GM18870 (cell line): ENCODE data around the gene TMPRSS9.
"Not testable (repeated sequence)": the region's sequence is repeated elsewhere in the genome, so short reads cannot be mapped to it uniquely, and the experiment has no call there.

Source experiments
- ATAC-seq: cut with Tn5 transposase; IDR thresholded peaks from one replicate; pipeline ENCODE4 v1.9.1; 2021; ENCODE audit warnings: moderate library complexity; ENCODE audit not compliant: unreplicated experiment

The TMPRSS9 gene

DNA sequence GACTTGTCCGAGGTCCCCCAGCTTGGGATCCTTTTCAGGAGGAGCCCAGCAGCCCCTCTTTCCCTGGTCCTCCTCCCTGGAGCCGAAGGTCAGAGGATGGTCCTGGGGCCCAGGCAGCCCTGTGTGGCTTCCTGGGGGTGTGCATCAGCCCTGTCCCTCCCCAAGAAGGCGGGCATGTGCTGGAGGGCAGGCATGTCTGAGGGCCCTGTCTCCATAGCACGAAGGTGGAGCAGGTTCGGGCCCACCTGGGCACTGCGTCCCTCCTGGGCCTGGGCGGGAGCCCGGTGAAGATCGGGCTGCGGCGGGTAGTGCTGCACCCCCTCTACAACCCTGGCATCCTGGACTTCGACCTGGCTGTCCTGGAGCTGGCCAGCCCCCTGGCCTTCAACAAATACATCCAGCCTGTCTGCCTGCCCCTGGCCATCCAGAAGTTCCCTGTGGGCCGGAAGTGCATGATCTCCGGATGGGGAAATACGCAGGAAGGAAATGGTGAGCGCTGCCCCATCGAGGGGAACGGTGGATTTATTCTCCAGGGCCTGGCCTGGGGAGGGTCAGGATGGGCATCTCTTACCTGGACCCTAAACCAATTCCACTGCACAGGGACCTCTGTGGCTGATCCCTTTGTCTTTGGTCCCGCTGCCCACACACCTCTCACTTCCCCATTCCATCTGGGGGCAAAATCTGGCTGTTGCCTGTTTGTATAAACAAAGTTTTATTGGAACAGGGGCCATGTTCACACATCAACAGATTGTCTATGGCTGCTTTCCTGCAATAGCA lies 56.4 kb downstream of the TMPRSS9 start:
- no peak for ATAC-seq

DNA sequence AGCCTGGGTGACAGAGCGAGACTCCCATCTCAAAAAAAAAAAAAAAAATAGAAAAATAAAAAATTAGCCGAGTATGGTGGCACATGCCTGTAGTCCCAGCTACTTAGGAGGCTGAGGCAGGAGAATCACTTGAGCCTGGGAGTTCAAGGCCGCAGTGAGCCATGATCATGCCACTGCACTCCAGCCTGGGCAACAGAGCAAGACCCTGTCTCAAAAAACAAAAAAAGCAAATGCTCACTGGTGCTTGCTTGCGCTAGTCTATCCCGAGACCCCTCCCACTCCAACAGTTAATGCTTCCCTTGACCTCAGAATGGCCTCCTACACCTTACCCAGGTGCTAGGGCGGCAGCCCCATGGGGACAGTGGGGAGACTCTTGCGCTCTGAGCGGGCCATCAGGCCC lies 57.4 kb downstream of the TMPRSS9 start:
- ATAC-seq: not testable (repeated sequence)

DNA sequence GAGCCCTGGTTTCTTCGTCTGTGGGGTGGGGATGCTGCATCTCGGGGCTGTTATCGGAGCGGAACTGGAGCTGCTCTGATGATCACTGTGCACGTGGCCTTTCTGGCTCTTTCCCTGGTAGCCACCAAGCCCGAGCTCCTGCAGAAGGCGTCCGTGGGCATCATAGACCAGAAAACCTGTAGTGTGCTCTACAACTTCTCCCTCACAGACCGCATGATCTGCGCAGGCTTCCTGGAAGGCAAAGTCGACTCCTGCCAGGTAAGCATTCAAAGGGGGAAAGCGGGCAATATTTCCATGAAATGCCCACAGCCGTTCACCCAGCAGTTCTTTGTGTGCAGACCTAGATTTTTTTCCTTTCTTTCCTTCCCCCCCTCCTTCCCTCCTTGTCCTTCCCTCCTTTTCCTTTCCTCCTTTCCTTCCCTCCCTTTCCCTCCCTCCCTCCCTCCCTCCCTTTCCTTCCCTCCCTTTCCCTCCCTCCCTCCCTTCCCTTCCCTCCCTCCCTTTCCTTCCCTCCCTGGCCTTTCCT lies 57.9 kb downstream of the TMPRSS9 start:
- ATAC-seq: no peak

DNA sequence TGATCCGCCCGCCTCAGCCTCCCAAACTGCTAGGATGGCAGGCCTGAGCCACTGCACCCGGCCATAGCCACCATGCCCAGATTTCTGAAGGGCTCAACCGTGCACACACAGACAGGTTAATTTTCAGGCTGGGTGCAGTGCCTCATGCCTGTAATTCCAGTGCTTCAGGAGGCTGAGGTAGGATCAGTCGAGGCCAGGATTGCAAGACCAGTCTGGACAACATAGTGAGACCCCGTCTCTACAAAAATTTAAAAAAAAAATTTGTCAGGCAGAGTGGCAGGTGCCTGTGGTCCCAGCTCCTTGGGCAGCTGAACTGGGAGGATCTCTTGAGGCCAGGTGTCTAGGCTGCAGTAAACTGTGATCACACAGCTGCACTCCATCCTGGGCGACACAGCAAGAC lies 59.7 kb downstream of the TMPRSS9 start:
- ATAC-seq: no peak

DNA sequence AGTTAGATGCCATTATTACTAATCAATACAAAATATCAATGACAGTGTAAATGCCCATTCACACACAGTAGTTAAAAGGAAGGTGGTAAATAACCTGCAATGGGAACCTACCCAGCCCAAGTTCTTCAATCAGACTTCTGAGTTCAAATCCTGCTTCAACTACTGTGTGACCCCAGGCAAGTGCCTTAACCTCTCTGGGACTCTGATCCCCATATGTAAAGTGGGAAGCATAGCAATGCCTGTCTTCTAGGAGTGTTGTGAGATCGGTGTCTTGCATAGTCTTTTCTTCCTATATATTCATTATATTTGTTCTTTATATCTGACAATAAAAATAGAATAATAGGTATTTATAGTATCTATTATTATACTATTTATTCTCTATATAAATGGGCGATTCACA lies 60.4 kb downstream of the TMPRSS9 start:
- ATAC-seq: no peak

DNA sequence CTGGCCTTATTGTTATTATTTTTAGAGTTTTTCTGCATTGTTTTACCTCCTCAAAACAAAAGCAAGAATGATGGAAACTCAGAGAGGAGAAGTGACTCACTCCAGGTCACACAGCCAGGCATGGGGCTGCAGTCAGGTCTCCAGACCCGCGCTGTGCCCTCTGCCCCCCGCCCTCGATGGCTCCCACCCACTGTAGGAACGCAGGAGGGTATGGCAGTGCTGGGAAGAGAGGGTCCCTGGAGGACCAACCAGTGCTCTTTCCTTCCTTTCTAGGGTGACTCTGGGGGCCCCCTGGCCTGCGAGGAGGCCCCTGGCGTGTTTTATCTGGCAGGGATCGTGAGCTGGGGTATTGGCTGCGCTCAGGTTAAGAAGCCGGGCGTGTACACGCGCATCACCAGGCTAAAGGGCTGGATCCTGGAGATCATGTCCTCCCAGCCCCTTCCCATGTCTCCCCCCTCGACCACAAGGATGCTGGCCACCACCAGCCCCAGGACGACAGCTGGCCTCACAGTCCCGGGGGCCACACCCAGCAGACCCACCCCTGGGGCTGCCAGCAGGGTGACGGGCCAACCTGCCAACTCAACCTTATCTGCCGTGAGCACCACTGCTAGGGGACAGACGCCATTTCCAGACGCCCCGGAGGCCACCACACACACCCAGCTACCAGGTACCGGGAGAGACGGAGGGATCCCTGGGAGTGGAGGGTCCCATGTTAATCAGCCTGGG lies 61.7 kb downstream of the TMPRSS9 start:
- ATAC-seq: no peak

DNA sequence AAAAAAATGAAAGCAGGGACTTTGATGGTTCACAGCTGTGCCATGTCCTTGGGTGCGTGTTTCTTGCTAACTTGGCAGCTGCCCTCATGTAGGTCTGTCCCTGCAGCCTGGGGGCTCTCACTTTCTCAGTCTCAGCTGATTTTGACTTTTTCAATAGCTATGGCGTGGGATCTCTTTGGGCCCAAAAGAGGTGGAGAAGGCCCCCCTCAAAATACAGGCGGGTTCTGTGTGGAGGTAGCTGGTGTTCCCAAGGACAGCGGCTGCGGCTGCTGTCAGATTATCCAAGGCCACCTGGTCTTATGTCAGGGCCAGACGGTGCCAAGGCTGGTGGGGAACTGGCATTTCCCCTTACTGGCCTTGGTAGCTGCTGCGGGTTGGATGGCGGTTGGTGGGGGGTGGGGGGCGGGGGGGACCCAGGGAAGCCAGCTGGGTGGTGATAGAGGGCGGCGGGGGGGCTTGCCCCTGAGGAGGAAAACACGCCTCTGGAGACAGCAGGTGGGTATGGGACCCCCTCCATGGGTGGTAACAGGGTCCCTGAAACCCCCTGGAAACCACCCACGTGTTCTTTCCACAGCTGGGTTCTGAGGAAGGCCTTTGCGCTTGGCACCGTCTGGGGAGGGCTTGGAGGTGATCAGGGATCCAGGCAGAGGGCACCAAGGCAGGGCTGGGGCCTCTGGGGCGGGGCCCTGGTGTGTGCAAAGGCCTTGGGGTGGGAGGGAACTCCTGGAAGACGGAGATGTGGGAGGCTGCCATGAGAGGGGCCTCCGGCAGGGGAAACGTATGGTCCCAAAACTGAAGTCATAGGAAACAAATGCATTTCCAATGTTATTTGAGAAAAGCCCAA lies 63.2 kb downstream of the TMPRSS9 start:
- no peak for ATAC-seq

DNA sequence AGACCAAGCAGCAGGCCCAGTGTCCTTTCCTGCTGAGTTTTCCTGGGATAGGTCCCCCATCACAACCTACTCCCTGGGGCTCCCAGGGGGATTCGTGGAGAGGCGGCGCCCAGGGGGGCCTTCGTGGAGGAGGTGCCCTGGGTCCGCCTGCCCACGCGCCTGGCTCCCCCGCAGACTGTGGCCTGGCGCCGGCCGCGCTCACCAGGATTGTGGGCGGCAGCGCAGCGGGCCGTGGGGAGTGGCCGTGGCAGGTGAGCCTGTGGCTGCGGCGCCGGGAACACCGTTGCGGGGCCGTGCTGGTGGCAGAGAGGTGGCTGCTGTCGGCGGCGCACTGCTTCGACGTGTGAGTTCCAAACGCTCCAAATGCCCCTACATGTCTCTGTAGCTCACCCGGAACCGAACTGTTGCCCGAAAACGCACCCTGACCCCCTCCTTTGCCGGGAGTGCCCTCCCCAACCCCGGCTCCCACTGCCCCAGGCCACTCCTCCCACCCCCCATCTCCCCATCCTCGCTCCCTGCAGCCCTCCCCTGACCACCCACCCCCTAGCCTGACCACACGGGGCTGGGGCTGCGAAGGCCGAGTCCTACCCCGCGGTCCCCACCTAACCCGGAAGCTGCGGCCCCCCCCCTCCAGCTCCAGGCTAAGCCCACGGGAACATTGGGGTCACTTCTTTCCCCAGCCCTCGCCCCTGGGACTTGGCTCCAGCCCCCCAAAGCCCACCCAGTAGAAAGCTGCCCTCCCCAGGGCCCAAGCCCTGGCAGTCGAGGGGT lies 64.0 kb downstream of the TMPRSS9 start:
- no peak for ATAC-seq

DNA sequence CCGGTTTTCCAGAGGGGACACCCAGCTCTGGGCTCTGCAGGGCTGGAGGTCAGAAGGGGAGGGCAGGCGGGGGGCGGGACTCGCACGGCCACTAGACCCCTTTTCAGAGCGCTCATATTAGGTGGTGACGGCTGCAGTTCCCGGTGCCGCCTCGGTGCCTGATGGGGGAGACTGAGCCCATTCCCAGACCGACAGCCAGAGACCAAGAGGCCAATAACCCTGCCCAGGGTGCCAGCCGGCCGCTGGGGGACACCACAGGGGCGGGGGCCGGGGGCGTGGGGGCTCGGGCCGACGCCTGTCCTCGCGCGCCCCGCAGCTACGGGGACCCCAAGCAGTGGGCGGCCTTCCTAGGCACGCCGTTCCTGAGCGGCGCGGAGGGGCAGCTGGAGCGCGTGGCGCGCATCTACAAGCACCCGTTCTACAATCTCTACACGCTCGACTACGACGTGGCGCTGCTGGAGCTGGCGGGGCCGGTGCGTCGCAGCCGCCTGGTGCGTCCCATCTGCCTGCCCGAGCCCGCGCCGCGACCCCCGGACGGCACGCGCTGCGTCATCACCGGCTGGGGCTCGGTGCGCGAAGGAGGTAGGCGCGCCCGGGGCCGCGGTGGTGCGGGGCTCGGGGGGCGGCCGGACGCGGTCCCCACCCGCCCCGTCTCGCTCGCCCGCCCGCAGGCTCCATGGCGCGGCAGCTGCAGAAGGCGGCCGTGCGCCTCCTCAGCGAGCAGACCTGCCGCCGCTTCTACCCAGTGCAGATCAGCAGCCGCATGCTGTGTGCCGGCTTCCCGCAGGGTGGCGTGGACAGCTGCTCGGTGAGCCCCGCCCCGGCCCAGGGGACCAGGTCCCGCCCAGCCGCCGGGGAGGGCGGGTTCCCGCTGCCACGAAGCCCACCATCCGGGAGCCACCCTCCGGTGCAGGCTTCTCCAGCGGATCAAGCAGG lies 64.9 kb downstream of the TMPRSS9 start:
- ATAC-seq: no peak

DNA sequence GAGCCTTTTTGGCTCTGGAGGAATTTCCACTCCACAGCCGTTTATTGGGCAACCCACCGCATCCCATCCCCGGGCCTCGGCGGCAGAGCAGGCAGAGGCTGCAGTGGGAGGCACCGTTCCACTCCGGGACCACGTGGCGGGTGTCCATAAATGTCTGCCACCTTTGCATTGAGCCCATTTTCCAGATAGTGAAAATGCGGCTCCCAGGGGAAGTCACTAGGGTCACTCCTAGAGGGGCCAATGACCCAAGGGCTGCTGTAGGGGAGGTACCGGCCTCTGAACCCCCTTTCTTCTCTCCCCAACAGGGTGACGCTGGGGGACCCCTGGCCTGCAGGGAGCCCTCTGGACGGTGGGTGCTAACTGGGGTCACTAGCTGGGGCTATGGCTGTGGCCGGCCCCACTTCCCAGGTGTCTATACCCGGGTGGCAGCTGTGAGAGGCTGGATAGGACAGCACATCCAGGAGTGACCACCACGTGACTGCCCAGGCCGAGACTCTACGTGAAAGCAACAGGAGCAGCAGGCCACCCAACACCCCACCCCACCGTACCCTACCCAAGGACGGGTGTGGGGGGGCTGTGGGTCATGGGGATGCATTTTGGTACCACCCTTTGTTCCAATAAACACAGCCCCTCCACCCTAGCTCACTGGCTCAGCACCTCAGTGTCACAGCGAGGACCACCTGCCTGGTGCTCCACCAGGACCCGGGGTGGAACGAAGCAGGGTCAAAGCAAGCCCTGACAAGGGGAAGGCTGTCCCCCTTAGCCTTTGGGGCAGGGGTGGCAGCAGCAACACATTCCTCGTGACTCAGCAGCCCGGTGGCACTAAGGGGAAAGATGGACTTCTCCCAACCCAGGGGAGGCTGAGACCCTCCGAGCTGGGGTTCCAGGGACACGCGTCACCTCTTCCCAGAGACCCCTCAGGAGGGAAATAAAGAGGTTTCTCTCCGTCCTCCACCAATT lies 65.8 kb downstream of the TMPRSS9 start:
- ATAC-seq: no peak

DNA sequence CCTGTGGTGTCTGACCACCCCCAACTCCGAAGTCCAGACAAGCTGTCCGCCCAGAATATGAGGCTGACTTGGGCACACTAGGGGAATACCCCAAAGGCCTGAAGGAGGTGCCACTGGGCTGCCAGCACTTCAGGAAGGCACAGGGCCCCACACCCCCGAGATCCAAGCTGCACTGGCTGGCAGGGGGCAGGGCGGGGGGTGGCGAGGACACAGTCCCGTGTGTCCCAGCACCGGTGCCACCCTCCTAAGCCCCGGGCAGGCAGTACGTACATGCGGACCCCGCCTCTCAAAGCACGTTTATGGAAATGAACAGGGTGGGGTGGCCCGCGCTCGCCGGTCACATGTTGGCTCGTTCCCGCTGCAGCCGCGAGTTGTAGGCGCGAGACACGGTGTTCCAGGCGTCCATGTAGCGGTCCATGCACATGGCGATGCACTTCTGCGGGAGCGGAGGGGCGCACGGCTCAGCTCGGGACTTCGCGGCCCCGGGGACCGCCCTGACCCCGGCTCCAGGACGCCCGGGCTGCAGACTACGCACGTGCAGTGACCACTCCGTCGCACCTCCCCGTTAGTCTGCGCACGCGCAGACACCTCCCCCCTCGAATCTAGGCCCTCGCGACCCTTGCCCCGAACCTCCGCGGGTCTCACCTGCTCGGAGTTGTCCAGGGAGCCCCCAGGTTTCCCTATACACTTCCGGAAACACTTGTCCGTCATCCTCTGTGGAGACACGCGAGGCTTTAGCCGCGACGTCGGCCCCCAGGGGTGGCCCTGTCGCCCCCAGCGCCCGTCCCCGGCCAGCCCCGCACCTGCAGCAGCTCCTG lies 66.8 kb downstream of the TMPRSS9 start:
- peak; percentile 6 for ATAC-seq

DNA sequence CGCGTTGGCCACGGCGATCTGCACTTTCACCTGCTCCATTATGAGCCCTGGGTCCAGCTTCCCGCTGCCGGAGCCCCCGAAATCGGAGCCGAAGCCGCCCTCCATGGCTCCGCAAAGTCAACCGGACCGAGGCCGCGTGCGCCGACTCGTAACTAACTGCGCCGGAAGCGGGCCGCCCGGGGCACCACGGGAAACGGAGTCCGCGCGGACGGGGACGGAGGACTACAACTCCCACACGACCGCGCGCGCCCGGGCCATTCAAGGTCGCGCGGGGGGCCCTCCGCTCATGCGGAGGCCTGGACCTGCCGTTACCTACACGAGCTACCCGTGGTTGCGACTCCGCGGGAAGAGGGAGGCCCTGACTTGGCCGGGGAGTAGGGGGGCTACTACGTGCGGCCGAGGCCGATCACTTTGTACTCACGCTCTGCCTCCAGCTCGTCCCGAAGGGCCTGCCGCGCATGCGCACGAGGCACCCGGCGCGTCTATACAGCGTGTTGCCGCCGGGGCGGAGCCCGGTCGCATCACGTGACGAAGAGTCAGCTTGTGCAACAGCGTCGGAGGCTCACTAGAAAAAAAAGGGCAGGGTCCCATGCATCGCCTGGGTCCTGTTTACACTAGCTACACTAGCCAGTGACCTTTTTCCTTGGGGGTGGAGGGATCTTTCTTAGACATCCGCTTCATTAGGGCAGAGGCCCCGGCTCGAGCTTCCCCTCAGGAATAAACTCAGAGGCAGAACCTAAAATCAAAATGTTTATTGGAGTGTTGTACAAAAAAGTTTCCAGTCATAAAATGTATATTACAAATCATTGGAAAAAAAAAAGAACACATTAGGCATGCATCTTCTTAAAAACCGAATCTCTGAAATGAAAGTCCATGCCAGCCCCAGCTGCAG lies 67.6 kb downstream of the TMPRSS9 start, which contains the start of gene TIMM13:
Gene TIMM13, minus strand, starts transcription at position 158 of the 892 bp plus-strand sequence. Its CDS starts 53 bp downstream, at position 105.
- peak; percentile 59 for ATAC-seq

DNA sequence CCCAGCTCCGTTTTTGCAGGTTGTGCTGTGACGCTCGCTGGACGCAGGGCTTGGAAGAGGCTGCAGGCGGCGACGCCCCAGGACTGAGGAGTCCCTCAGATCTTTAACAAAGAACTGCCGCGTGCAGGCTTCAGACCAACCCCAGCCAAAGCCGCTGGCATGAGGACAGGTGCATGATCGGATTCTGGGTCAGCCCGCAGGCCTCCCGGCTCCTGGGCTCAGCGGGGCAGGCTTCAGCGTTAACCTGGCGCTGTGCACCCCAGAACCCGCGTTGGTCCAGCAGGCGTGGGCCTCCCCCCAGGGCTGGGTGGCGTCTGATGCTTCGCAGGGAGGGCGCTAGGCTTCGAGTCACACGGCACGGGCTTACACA lies 68.2 kb downstream of the TMPRSS9 start:
- ATAC-seq: no peak

DNA sequence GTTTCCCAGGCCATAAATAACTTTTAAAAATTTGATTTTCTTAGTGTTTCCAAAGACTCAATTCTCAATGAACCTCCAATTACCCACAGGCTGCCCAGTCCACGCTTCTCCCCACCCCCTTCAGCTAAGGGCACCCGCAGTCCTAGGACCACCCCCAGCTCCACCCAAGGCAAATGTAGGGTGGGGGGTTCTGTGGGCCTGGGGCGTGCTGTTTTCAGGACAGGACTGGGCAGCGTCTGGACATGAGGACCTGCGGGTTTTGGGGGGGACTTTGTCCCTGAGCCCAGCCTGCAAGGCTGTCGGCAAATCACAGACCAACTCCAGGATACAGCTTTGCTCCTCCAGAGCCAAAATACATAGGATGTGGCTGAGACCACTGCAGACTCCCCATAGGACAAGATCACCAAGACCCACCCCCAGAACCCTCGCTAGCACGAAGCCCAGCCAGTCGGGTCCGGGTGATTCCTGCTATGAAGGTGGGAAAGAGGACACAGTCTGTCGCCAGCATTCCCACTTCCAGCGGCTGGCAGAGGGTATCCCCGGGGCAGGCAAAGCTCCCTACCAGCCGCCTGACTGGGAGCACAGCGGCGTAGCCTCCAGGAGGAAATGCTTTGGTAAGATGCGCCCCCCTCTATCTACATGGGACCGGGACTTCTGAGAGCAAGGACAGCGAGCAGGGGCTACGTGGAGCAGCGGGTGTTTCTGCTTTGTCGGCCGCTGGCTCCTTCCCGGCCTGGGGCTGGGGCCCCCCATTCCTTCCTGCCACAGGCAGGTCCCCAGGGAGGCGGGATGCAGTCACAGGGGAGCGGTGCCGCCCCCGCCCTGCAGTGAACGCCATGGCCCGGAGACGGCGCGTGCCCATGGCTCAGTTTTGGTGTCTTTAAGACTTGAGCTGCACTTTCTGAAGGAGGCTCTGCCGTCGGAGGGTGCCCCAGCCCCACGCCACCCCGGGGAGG lies 69.0 kb downstream of the TMPRSS9 start:
- no peak for ATAC-seq

DNA sequence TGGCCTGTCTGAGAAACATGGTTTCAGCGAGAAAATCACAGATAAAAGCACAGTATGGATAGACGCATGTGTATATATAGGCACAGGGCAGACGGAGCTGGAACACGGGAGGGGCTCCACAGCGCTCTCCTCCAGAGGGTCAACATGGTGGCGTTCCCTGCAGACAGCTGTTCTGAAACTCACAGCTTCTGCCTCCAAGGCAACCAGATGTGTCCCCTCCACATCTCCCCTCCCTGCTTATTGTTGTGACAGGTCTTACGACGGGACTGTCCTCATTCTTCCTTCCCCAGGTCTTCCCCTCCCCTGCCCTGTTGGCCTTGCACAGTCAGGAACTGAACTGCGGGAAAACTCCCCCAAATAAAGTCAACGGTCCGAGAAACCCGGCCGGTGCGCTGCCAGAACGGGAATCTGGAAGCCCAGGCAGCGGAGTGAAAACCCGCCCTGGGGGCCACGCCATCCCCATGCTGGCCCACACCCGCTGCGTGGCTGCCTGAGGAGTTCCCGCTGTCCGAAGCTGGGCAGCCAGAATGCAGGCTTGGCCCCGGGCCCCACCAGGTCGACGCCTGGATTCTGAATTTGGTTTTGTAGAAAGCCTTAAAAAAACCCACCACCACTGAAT lies 70.0 kb downstream of the TMPRSS9 start:
- no peak for ATAC-seq
